Gastrocnemius medialis (tissue), 4 donors: Measurements from ENCODE around the gene HTR1A.

Source experiments
- CTCF ChIP-seq, 5 experiments: fragments of 450-650 bp in 3 of 5; fragments of 200-600 bp in 2 of 5; sonication (generic) in 2 of 5; IDR thresholded peaks in 4 of 5; conservative IDR thresholded peaks in 1 of 5; 1 replicate in 4 of 5; 2 replicates in 1 of 5; pipeline ENCODE4 v1.5.1; 2016 to 2019; ENCODE audit warnings: antibody characterized with exemption in 5 of 5, mild to moderate bottlenecking in 3 of 5, moderate library complexity in 3 of 5
- POLR2A ChIP-seq, 2 donors: fragments of 450-650 bp; IDR thresholded peaks; one replicate each; pipeline ENCODE4 v1.6.1; 2017; ENCODE audit warnings: antibody characterized with exemption in 2 of 2, mild to moderate bottlenecking in 2 of 2, moderate library complexity in 2 of 2

DNA sequence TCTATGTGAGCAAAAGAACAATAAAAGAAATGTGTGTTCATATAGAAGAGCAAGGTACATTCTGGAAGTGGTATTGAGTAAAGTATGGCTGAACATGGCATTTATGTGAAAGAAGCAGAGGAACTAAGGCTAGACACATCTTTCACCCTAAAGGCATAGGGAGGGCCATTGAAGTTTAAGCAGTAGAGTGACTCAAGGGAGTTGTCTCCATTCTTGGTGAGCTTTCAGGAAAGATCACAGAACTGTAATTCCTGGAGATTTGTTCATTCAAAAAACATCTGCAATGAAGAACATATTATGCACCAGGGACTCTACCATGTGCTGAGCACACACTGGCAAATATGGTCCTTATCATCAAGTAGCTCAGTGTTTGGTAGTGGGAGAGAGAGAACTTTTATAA, 24.8 kb upstream of the HTR1A start:
- TF ChIP-seq POLR2A (IDR thresholded peaks at IDR 0.05) (no peak), CTCF (IDR thresholded peaks at IDR 0.05 in 4 of 5, conservative IDR thresholded peaks at IDR 0.05 in 1 of 5) (no peak)
